Smooth muscle cell (in vitro differentiated cells): ENCODE data around the gene SYAP1. TPM values are rescaled to one million over a fixed set of nuclear protein-coding genes. Genes with fewer than 3 reads are reported as not detected.

Experiments used
- DNase-seq: peaks from one replicate; lab custom pipeline; 2025; ENCODE audit not compliant: unreplicated experiment; lab: John Stamatoyannopoulos, UW
- H2AFZ ChIP-seq: fragments of 200-600 bp; sonication (generic); 2 replicates; pipeline ENCODE4 v1.6.0; 2016; ENCODE audit warnings: antibody characterized with exemption, low read depth, mild to moderate bottlenecking
- H3F3A ChIP-seq: fragments of 200-600 bp; sonication (generic); 2 replicates; pipeline ENCODE4 v1.6.0; 2017; ENCODE audit warnings: antibody characterized with exemption, low read depth
- H3K27ac ChIP-seq: fragments of 200-600 bp; sonication (generic); 2 replicates; pipeline ENCODE4 v1.5.1; 2016; ENCODE audit warnings: low read depth, mild to moderate bottlenecking
- H3K27me3 ChIP-seq: fragments of 200-600 bp; sonication (generic); 2 replicates; pipeline ENCODE4 v1.6.1; 2016; ENCODE audit warnings: low read depth, mild to moderate bottlenecking
- H3K36me3 ChIP-seq: fragments of 200-600 bp; sonication (generic); 2 replicates; pipeline ENCODE4 v1.5.1; 2016; ENCODE audit warnings: low read depth
- H3K4me1 ChIP-seq: fragments of 200-600 bp; sonication (generic); 2 replicates; pipeline ENCODE4 v1.5.1; 2016; ENCODE audit warnings: low read depth
- H3K4me2 ChIP-seq: fragments of 200-600 bp; sonication (generic); 2 replicates; pipeline ENCODE4 v1.6.0; 2016; ENCODE audit warnings: mild to moderate bottlenecking
- H3K4me3 ChIP-seq: fragments of 200-600 bp; sonication (generic); 2 replicates; pipeline ENCODE4 v1.5.1; 2016; ENCODE audit warnings: mild to moderate bottlenecking
- H3K79me2 ChIP-seq: fragments of 200-600 bp; sonication (generic); 2 replicates; pipeline ENCODE4 v1.6.0; 2016; ENCODE audit warnings: low read depth, mild to moderate bottlenecking
- H3K9ac ChIP-seq: fragments of 200-600 bp; sonication (generic); 2 replicates; pipeline ENCODE4 v1.6.0; 2016; ENCODE audit warnings: low read depth
- H3K9me3 ChIP-seq: fragments of 200-600 bp; sonication (generic); replicated peaks from 2 replicates; pipeline ENCODE4 v1.5.1; 2016; ENCODE audit warnings: low read depth
- H4K20me1 ChIP-seq: fragments of 200-600 bp; sonication (generic); 2 replicates; pipeline ENCODE4 v1.6.0; 2016; ENCODE audit warnings: low read depth
- WGBS: methylation state at CpG from one replicate; pipeline ENCODE4 v1.1.7; 2016; ENCODE audit warnings: low lambda C conversion rate; 5-methylcytosine and 5-hydroxymethylcytosine counted together
- polyA plus RNA-seq: library from polyadenylated mRNA; unstranded; fragments of >200 nt; fragmentation: Nextera tagmentation; extraction: Ambion mirVana; gene quantifications from 2 replicates; pipeline ENCODE4 v1.2.1, GENCODE V29; 2016
- total RNA-seq: library from RNA; depleted of rRNA; stranded (reverse); fragments of >200 nt; gene quantifications from 2 replicates; pipeline ENCODE4 v1.2.3, GENCODE V29; 2014
- TF ChIP-seq, protein P1 (sequence below): fragments of 200-600 bp; sonication (generic); IDR thresholded peaks from 2 replicates; pipeline ENCODE4 v1.5.1; 2017; ENCODE audit warnings: borderline replicate concordance, mild to moderate bottlenecking, antibody characterized with exemption; ENCODE audit not compliant: insufficient read depth, poor library complexity, severe bottlenecking

Gene SYAP1
- total and polyA plus RNA-seq, 2 experiments from 2014 or later = 52.3 to 52.8 TPM

DNA sequence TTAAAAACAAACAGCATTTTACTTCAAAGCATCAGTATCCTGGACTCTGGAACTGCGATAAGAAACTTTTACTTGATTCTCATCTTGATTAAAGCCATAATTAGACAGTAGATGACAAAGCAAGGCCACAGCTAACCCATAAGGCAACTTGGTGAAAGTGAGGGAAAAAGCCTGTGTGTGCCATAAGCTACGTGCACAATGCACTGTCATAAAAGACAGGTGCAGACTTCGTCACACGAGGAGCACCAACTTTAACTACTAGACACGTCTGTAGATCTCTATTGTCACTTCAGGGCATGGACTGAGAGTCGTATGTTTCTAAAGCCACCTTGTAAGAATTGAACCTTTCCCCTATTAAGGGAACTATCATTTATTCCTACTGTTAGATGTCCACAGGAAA lies 20.0 kb upstream of the SYAP1 start:
- Histone ChIP-seq H3K27ac (no peak overlapping the region), H3F3A (no peaks in the 10 kb centered on the region), H4K20me1 (no peaks in the 10 kb centered on the region), H3K4me1 (no peaks in the 10 kb centered on the region), H3K36me3 (no peaks in the 10 kb centered on the region), H3K9ac (no peak overlapping the region), H3K4me2 (no peak overlapping the region), H3K27me3 (no peaks in the 10 kb centered on the region), H3K79me2 (no peaks in the 10 kb centered on the region), H3K4me3 (no peak overlapping the region), H3K9me3 (no peaks in the 10 kb centered on the region), H2AFZ (no peak overlapping the region)
- WGBS = 95% methylated on average over 6 of the region's 6 CpGs
- TF ChIP-seq, protein P1, sequence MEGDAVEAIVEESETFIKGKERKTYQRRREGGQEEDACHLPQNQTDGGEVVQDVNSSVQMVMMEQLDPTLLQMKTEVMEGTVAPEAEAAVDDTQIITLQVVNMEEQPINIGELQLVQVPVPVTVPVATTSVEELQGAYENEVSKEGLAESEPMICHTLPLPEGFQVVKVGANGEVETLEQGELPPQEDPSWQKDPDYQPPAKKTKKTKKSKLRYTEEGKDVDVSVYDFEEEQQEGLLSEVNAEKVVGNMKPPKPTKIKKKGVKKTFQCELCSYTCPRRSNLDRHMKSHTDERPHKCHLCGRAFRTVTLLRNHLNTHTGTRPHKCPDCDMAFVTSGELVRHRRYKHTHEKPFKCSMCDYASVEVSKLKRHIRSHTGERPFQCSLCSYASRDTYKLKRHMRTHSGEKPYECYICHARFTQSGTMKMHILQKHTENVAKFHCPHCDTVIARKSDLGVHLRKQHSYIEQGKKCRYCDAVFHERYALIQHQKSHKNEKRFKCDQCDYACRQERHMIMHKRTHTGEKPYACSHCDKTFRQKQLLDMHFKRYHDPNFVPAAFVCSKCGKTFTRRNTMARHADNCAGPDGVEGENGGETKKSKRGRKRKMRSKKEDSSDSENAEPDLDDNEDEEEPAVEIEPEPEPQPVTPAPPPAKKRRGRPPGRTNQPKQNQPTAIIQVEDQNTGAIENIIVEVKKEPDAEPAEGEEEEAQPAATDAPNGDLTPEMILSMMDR = no peak
- DNase-seq = no peak

DNA sequence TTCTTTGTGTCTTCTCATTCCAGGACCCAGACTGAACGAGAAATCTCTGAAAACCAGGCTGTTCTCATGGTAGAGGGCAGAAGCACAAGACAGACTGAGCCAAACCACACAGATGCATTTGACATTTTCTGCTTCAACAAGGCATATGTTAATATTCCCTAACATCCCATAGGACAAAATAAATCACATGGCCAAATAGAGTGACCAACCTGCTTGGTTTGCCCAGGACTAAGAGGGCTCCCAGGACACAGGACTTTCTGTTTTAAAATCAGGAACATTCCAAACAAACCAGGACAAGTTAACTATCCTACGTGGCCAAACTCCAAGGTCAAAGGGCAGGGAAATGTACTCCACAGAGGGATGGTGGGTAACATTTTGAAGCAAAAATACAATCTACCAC lies 18.7 kb upstream of the SYAP1 start:
- no peak overlapping the region for H3K27ac ChIP-seq
- no peak overlapping the region for H3K9ac ChIP-seq
- no peaks in the 10 kb centered on the region for H3K36me3 ChIP-seq
- TF ChIP-seq, protein P1 = no peak
- H4K20me1 ChIP-seq = no peaks in the 10 kb centered on the region
- WGBS = 94% methylated on average over 2 of the region's 2 CpGs
- DNase-seq = no peak
- H3K4me2 ChIP-seq = no peak overlapping the region
- no peaks in the 10 kb centered on the region for H3K9me3 ChIP-seq
- no peak overlapping the region for H3K4me3 ChIP-seq
- H3K4me1 ChIP-seq = no peaks in the 10 kb centered on the region
- H3K27me3 ChIP-seq = no peaks in the 10 kb centered on the region
- H2AFZ ChIP-seq = no peak overlapping the region
- H3F3A ChIP-seq = no peaks in the 10 kb centered on the region
- peaks cover 5% of the 10 kb centered on the region for H3K79me2 ChIP-seq

DNA sequence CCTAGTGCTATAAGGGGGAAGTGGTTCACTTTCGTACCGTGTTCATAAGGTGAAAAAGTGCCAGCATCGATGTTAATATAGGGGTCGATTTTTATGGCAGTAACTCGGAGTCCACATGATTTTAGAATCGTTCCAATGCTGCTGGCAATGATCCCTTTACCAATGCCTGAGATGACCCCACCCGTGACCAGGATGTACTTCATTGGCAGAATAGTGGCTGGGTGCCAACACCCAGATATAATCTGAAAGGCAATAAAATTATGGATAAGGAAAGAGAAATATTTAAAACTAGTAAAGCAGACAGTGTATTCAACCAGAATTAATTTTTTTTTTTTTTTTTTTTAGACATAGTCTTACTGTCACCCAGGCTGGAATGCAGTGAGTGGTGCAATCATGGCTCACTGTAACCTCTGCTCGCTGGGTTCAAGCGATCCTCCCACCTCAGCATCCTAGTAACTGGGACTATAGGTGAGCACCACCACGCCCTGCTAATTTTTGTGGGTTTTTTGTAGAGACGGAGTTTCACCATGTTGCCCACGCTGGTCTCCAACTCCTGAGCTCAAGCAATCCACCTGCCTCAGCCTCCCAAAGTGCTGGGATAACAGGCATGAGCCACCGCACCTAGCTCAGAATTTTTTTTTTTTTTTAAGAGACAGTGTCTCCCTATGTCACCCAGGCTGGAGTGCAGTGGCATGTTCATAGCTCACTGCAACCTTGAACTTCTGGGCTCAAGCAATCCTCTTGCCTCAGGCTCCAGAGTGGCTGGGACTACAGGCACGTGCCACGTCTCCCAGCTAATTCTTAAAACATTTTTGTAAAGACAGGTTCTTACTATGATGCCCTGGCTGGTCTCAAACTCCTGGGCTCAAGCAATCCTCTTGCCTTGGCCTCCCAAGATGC lies 16.5 kb upstream of the SYAP1 start:
- no peaks in the 10 kb centered on the region for H4K20me1 ChIP-seq
- no peak overlapping the region for H2AFZ ChIP-seq
- H3K9me3 ChIP-seq = no peaks in the 10 kb centered on the region
- no peaks in the 10 kb centered on the region for H3K4me1 ChIP-seq
- no peak for DNase-seq
- H3K4me3 ChIP-seq = no peak overlapping the region
- no peaks in the 10 kb centered on the region for H3K27me3 ChIP-seq
- no peaks in the 10 kb centered on the region for H3K36me3 ChIP-seq
- WGBS = 96% methylated on average over 15 of the region's 15 CpGs
- TF ChIP-seq, protein P1 = no peak
- H3K9ac ChIP-seq = no peak overlapping the region
- H3K79me2 ChIP-seq = peaks cover 5% of the 10 kb centered on the region
- H3K27ac ChIP-seq = no peak overlapping the region
- H3F3A ChIP-seq = no peaks in the 10 kb centered on the region
- H3K4me2 ChIP-seq = no peak overlapping the region

DNA sequence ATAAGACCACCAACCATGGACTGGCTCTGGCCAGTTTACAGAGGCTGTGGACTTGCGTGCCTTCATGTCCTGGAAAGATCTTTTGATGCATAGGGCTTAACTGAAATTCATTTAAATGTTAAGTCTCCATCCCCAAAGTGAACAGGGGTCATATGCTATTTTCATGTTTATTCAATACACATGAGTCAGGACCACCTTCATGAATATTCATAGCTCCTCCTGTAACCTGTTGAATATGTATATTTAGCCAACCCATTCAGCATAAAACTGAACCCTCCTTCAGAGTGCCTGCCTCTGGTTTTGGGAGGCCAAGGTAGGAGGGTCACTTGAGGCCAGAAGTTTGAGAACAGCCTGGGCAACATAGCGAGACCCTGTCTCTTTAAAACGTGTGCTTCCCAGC lies 14.0 kb upstream of the SYAP1 start:
- no peak overlapping the region for H2AFZ ChIP-seq
- H3F3A ChIP-seq = no peaks in the 10 kb centered on the region
- no peaks in the 10 kb centered on the region for H3K36me3 ChIP-seq
- TF ChIP-seq, protein P1 = no peak
- H3K9me3 ChIP-seq = no peaks in the 10 kb centered on the region
- H3K4me2 ChIP-seq = no peak overlapping the region
- no peaks in the 10 kb centered on the region for H3K27me3 ChIP-seq
- H3K4me1 ChIP-seq = no peaks in the 10 kb centered on the region
- no peaks in the 10 kb centered on the region for H4K20me1 ChIP-seq
- no peak overlapping the region for H3K27ac ChIP-seq
- 99% methylated on average over 3 of the region's 3 CpGs for WGBS
- no peak overlapping the region for H3K9ac ChIP-seq
- H3K4me3 ChIP-seq = no peak overlapping the region
- peaks cover 5% of the 10 kb centered on the region for H3K79me2 ChIP-seq
- DNase-seq = no peak
